Panc1 (cell line): Measurements from ENCODE around the gene MEGF11.

ENCODE experiments used
- POLR2AphosphoS5 ChIP-seq: IDR thresholded peaks from 2 replicates; pipeline ENCODE4 v1.6.1; 2012; ENCODE audit warnings: mild to moderate bottlenecking, low read depth, low read length, moderate library complexity
- SIN3A ChIP-seq: IDR thresholded peaks from 2 replicates; pipeline ENCODE4 v1.6.1; 2012; ENCODE audit warnings: low read depth, mild to moderate bottlenecking, low read length, moderate library complexity, borderline replicate concordance; ENCODE audit not compliant: insufficient read depth
- TF ChIP-seq, protein P1 (sequence below): fragments of 450-650 bp; IDR thresholded peaks from 2 replicates; pipeline ENCODE4 v1.5.1; 2017; ENCODE audit warnings: mild to moderate bottlenecking

DNA sequence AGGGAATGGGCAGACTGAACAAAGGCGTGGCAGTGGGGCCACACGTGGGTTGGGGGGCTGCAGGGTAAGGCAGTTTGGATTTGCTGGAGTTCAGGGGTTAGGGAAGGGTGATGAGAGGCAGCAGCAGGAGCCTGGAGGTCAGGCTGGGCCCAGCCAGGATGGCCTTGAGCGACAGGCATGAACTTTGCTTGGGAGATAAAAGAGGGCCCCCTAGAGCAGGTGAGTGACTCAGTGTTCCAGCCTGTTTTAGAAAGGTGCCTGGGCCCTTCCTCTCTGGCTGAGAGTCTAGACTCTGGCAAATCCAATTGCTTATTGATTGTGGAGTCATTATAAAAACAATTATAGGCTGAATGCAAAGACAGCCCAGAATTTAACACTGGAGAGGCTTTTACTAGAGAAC is 309.1 kb downstream of the MEGF11 start:
- TF ChIP-seq, protein P1, sequence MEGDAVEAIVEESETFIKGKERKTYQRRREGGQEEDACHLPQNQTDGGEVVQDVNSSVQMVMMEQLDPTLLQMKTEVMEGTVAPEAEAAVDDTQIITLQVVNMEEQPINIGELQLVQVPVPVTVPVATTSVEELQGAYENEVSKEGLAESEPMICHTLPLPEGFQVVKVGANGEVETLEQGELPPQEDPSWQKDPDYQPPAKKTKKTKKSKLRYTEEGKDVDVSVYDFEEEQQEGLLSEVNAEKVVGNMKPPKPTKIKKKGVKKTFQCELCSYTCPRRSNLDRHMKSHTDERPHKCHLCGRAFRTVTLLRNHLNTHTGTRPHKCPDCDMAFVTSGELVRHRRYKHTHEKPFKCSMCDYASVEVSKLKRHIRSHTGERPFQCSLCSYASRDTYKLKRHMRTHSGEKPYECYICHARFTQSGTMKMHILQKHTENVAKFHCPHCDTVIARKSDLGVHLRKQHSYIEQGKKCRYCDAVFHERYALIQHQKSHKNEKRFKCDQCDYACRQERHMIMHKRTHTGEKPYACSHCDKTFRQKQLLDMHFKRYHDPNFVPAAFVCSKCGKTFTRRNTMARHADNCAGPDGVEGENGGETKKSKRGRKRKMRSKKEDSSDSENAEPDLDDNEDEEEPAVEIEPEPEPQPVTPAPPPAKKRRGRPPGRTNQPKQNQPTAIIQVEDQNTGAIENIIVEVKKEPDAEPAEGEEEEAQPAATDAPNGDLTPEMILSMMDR: no peak
- TF ChIP-seq POLR2AphosphoS5: no peak
- no peak for TF ChIP-seq SIN3A
